ENCODE data around the gene FCHSD2.

DNA sequence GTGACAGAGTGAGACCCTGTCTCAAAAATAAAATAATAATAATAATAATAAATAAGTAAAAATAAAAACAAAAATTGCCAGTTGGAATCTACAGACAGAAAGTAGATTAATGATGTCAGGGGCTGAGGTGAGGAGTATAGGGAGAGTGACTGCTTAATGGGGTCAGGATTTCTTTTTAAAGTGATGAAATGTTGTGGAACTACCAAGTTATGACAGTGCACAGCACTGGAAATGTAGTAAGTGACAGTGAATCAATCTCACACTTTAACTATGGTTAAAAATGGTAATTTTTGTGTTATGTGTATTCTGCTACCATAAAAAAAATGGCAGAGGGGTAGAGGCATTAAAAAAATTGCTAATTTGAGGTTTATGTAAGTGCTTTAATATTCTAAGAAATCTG lies 240.7 kb downstream of the FCHSD2 start:
- no peak for TF ChIP-seq EP300 (IDR thresholded peaks at IDR 0.05)
- TF ChIP-seq, protein P1, sequence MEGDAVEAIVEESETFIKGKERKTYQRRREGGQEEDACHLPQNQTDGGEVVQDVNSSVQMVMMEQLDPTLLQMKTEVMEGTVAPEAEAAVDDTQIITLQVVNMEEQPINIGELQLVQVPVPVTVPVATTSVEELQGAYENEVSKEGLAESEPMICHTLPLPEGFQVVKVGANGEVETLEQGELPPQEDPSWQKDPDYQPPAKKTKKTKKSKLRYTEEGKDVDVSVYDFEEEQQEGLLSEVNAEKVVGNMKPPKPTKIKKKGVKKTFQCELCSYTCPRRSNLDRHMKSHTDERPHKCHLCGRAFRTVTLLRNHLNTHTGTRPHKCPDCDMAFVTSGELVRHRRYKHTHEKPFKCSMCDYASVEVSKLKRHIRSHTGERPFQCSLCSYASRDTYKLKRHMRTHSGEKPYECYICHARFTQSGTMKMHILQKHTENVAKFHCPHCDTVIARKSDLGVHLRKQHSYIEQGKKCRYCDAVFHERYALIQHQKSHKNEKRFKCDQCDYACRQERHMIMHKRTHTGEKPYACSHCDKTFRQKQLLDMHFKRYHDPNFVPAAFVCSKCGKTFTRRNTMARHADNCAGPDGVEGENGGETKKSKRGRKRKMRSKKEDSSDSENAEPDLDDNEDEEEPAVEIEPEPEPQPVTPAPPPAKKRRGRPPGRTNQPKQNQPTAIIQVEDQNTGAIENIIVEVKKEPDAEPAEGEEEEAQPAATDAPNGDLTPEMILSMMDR (IDR thresholded peaks at IDR 0.05), result no peak

Data from upper lobe of left lung (tissue), 4 donors.